HG03064 (cell line): ENCODE results near the gene GLIS1.

ENCODE experiments used
- ATAC-seq: cut with Tn5 transposase; IDR thresholded peaks from one replicate; pipeline ENCODE4 v1.9.1; 2021; ENCODE audit warnings: low read depth; ENCODE audit not compliant: unreplicated experiment

Gene GLIS1

GRCh38 chr1:53553734-53554509 lies 185.0 kb downstream of the GLIS1 start:
- ATAC-seq = no peak

GRCh38 chr1:53552981-53553733 lies 185.8 kb downstream of the GLIS1 start:
- no peak for ATAC-seq

- no peak for ATAC-seq
Observed at GRCh38 chr1:53552146-53552861, 186.7 kb downstream of the GLIS1 start.

GRCh38 chr1:53551428-53551995 lies 187.5 kb downstream of the GLIS1 start:
- no peak for ATAC-seq

GRCh38 chr1:53550201-53550741 lies 188.7 kb downstream of the GLIS1 start:
- ATAC-seq = no peak

GRCh38 chr1:53549781-53550180 lies 189.2 kb downstream of the GLIS1 start:
- no peak for ATAC-seq

GRCh38 chr1:53549287-53549686 lies 189.7 kb downstream of the GLIS1 start:
- no peak for ATAC-seq

- ATAC-seq = no peak
Observed at GRCh38 chr1:53548031-53548491, 190.9 kb downstream of the GLIS1 start.

- ATAC-seq = no peak
Observed at GRCh38 chr1:53547231-53547790, 191.7 kb downstream of the GLIS1 start.

- ATAC-seq = no peak
Observed at GRCh38 chr1:53546409-53547155, 192.4 kb downstream of the GLIS1 start.

GRCh38 chr1:53545663-53546408 lies 193.1 kb downstream of the GLIS1 start:
- no peak for ATAC-seq

- no peak for ATAC-seq
Observed at GRCh38 chr1:53544728-53545515, 194.0 kb downstream of the GLIS1 start.

GRCh38 chr1:53543778-53544695 lies 194.9 kb downstream of the GLIS1 start:
- no peak for ATAC-seq

GRCh38 chr1:53543130-53543777 lies 195.7 kb downstream of the GLIS1 start:
- no peak for ATAC-seq

- ATAC-seq = no peak
Observed at GRCh38 chr1:53542551-53542950, 196.4 kb downstream of the GLIS1 start.

GRCh38 chr1:53541761-53542550 lies 197.0 kb downstream of the GLIS1 start:
- ATAC-seq = no peak
